ENCODE measurements around the gene RRH.
"Not testable (repeated sequence)": the region's sequence is repeated elsewhere in the genome, so short reads cannot be mapped to it uniquely, and the experiment has no call there.

The RRH gene

DNA sequence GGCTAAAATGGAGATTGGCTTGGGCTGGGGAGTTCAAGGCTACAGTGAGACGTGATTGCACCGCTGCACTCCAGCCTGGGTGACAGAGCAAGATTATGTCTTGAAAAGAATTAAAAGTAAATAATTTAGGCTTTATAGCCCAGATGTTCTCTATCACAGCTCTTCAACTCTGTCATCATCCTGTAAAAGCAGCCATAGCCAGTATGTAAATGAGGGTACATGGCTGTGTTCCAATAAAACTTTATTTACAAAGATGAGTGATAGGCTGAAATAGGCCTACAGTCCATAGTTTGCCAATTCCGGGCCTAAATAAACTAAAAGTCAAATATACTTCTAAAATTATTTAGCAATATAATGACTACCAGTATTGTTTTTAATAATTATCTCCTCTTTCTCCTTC, 9.2 kb downstream of the RRH start:
- TF ChIP-seq, protein P1, sequence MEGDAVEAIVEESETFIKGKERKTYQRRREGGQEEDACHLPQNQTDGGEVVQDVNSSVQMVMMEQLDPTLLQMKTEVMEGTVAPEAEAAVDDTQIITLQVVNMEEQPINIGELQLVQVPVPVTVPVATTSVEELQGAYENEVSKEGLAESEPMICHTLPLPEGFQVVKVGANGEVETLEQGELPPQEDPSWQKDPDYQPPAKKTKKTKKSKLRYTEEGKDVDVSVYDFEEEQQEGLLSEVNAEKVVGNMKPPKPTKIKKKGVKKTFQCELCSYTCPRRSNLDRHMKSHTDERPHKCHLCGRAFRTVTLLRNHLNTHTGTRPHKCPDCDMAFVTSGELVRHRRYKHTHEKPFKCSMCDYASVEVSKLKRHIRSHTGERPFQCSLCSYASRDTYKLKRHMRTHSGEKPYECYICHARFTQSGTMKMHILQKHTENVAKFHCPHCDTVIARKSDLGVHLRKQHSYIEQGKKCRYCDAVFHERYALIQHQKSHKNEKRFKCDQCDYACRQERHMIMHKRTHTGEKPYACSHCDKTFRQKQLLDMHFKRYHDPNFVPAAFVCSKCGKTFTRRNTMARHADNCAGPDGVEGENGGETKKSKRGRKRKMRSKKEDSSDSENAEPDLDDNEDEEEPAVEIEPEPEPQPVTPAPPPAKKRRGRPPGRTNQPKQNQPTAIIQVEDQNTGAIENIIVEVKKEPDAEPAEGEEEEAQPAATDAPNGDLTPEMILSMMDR (conservative IDR thresholded peaks at IDR 0.05; ENCODE audit: control insufficient read depth, insufficient read depth, low read depth, low read length): no peak
- H3K4me3 ChIP-seq (ENCODE audit: control insufficient read depth, low read depth, low read length): no peak overlapping the region
- no peak for DNase-seq (ENCODE audit: low read depth)

- H3K4me3 ChIP-seq (ENCODE audit: control insufficient read depth, low read depth, low read length): no peak overlapping the region
- TF ChIP-seq, protein P1 (conservative IDR thresholded peaks at IDR 0.05; ENCODE audit: control insufficient read depth, insufficient read depth, low read depth, low read length): no peak
- DNase-seq (ENCODE audit: low read depth): no peak
These were observed 18.8 kb downstream of the RRH start for GRCh38 chr4:109846395-109847098.

DNA sequence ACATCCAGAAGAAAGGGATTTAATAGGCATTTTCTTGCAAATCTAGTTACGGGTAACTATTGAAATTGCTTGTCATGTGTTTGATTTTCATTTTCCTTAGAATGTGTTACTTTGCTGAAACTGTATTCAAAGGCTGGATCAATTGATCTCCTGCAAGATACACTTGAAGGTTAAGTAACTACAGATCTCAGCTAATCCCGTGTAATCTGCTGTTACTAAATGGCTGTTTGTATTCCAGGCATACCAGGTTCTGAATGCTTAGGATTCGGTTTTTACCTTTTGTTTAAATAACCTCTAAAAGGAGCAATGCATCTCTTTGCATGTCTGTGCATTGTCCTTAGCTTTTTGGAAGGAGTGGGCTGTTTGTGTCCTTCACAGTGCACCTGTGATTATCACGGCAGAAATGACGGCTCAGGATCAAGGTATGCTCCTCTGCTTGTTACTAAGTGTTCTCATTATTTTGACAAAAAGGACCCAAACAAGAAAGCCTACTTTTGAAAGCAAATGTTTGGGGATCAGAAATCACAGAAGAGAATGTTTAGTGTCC, 20.2 kb downstream of the RRH start, which contains the start of gene LRIT3:
TSS of gene LRIT3 (plus strand) at position 212 of the 547 bp plus-strand sequence. CDS start at position 307, 95 bp downstream.
- TF ChIP-seq, protein P1 (conservative IDR thresholded peaks at IDR 0.05; ENCODE audit: control insufficient read depth, insufficient read depth, low read depth, low read length): no peak

DNA sequence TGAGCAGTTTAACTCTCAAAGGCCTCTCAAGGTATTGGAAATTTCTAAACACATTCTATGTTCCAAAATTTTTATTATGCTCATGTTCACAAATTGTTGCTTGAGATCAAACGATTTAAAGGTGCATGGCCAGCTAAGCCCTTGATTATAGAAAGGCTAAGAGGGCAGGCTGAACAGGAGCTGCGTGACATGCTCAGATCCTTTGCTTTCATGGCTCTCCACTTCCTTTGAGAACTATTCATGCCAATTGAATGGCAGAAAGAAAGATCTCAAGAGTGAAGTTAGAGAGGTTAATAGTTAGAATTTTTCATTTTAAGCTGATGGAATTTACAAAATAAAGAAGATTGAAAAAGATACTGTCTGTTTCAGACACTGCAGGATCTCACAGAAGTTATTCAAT, 20.7 kb downstream of the RRH start:
- no peak overlapping the region for H3K4me3 ChIP-seq (ENCODE audit: control insufficient read depth, low read depth, low read length)
- TF ChIP-seq, protein P1 (conservative IDR thresholded peaks at IDR 0.05; ENCODE audit: control insufficient read depth, insufficient read depth, low read depth, low read length): no peak
- DNase-seq (ENCODE audit: low read depth): no peak

More for the DNA sequence above, 20.2 kb downstream of the RRH start, which contains the start of gene LRIT3:
- no peak within 1 kb of the TSS for H3K4me3 ChIP-seq (ENCODE audit: control insufficient read depth, low read depth, low read length)
- DNase-seq (ENCODE audit: low read depth): no peak

- TF ChIP-seq, protein P1 (conservative IDR thresholded peaks at IDR 0.05; ENCODE audit: control insufficient read depth, insufficient read depth, low read depth, low read length): no peak
- no peak for DNase-seq (ENCODE audit: low read depth)
- no peak overlapping the region for H3K4me3 ChIP-seq (ENCODE audit: control insufficient read depth, low read depth, low read length)
These were observed 22.8 kb downstream of the RRH start for GRCh38 chr4:109850601-109851000.

DNA sequence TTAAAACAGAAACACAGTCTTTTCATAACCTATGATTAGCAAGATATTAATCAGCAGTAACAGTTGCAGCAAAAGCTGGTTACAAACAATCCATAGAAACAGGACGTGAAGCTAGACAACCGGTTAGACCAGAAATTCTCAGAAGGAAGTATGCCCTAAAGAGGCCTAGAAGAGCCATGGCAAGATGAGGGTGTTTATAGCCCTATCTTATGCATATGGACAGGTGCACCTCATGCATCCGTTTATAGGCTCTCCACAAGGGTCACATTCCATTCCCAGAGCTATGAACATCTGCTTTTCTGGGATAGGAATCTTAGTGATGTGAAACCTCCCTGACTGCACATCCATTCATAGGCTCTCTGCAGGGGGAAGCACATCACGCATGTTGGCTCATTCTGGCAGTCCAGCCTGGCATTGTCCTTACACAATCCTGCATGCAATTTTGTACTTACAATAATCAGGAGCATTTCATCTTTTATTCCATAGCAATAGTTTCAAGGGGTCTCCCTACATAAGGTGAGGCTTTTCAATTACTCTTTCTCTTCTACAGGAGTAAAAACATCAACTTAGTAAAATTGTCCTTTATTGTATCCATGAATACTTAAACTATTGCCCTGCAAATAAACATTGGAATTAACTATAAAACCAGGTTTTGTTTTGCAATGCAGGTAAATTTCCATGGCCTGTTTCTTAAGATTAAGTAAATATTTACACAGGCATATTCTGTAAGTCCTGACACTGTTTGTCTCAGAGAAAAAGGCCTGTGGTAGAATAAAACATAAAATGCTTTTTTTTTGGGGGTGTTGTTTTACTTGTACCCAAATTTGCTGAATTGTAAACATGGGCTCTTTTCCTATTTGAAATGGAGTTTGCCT, 31.9 kb downstream of the RRH start:
- H3K4me3 ChIP-seq (ENCODE audit: control insufficient read depth, low read depth, low read length): not testable (repeated sequence)

GRCh38 chr4:109861271-109861670, 33.5 kb downstream of the RRH start:
- DNase-seq (ENCODE audit: low read depth): no peak
- TF ChIP-seq, protein P1 (conservative IDR thresholded peaks at IDR 0.05; ENCODE audit: control insufficient read depth, insufficient read depth, low read depth, low read length): no peak
- no peak overlapping the region for H3K4me3 ChIP-seq (ENCODE audit: control insufficient read depth, low read depth, low read length)

More for the DNA sequence above, 31.9 kb downstream of the RRH start:
- not testable (repeated sequence) for DNase-seq (ENCODE audit: low read depth)

Data from fibroblast of mammary gland (primary cell).